ENCODE measurements around the gene RBM46. TPM values are rescaled to one million over a fixed set of nuclear protein-coding genes. Genes with fewer than 3 reads are reported as not detected.
A peak's percentile ranks its signal among the peaks of the same experiment; 100 is the strongest.

Gene RBM46
- total and polyA plus RNA-seq, 10 of the 15 experiments (the other 5 are each of a cell fraction or from before 2014, with no cell fraction given): not detected

- 59% methylated on average over 44 of the region's 55 CpGs for WGBS (ENCODE audit: insufficient coverage, insufficient replicate concordance, low lambda C conversion rate, missing lambda C conversion rate)
- ChIA-PET SMC1A (ENCODE audit: uncharacterized antibody, unreplicated experiment) (no interaction called here), POLR2A (no interaction called here), RAD21 (ENCODE audit: unreplicated experiment) (no interaction called here), CTCF (no interaction called here)
- H3K9ac ChIP-seq (ENCODE audit: control insufficient read depth, insufficient read depth, low read length): no peak within 1 kb of the TSS
- H3K36me3 ChIP-seq (ENCODE audit: control insufficient read depth in 2 of 2, insufficient read depth in 2 of 2, low read length in 1 of 2): no peaks in the 10 kb centered on the region
- TF ChIP-seq LARP7 (IDR thresholded peaks at IDR 0.05) (no peak), SMARCA5 (IDR thresholded peaks at IDR 0.05) (no peak), HCFC1 (IDR thresholded peaks at IDR 0.05; ENCODE audit: low read length) (no peak), NFYB (IDR thresholded peaks at IDR 0.05; ENCODE audit: insufficient read depth, low read depth, low read length) (0 out of 2 replicates have a peak, but pooled peaks have one; percentile 9), BCL11A (IDR thresholded peaks at IDR 0.05; ENCODE audit: low read depth, low read length) (no peak), KDM1A (IDR thresholded peaks at IDR 0.05; ENCODE audit: borderline replicate concordance) (no peak), NR2C1 (IDR thresholded peaks at IDR 0.05) (no peak), CHD4 (IDR thresholded peaks at IDR 0.05) (no peak)
- H3K4me2 ChIP-seq (ENCODE audit: control insufficient read depth, insufficient read depth): peak within 1 kb of the TSS; percentile 7; the same call in 1 of the 2 replicates
- H3K9me3 ChIP-seq (replicated peaks; ENCODE audit: control insufficient read depth, insufficient read depth, low read length): no peaks in the 10 kb centered on the region
- no peaks in the 10 kb centered on the region for H4K20me1 ChIP-seq (ENCODE audit: control insufficient read depth, insufficient read depth)
- FAIRE-seq: no peak
- no TSS peak for BruUV-seq (replicated peaks)
- no peak within 1 kb of the TSS for H2AFZ ChIP-seq (ENCODE audit: control insufficient read depth, low read depth, low read length)
- ATAC-seq: peak; percentile 38; the same call in 1 of the 3 replicates
- H3K27me3 ChIP-seq (replicated peaks in 1 of 2; ENCODE audit: control insufficient read depth in 2 of 2, insufficient read depth in 2 of 2, low read length in 1 of 2): peaks cover 9 to 12% of the 10 kb centered on the region in 2 experiments
- H3K79me2 ChIP-seq (ENCODE audit: control insufficient read depth, insufficient read depth, low read length): no peaks in the 10 kb centered on the region
- H3K4me1 ChIP-seq (ENCODE audit: control insufficient read depth, insufficient read depth, low read length): no peaks in the 10 kb centered on the region
- no peak for DNase-seq (ENCODE audit: low read depth, low spot score)
- no peak within 1 kb of the TSS for H3K27ac ChIP-seq (ENCODE audit: control insufficient read depth, insufficient read depth)
- in situ Hi-C loops (cut with MboI) (no loop called here), intact Hi-C loops (cut with micrococcal nuclease; ENCODE audit: unreplicated experiment) (no loop called here)
- H3K4me3 ChIP-seq: no peak within 1 kb of the TSS
Observed at GRCh38 chr4:154743683-154744340, 37.3 kb upstream of the RBM46 start, which contains the start of gene LRAT. LRAT (plus strand) TSS chr4:154744000; CDS start chr4:154744327, 327 bp downstream.

GRCh38 chr4:154744341-154744926 lies 36.6 kb upstream of the RBM46 start:
- Histone ChIP-seq H3K4me2 (ENCODE audit: control insufficient read depth, insufficient read depth) (no peak overlapping the region), H3K4me1 (ENCODE audit: control insufficient read depth, insufficient read depth, low read length) (no peaks in the 10 kb centered on the region), H3K27ac (ENCODE audit: control insufficient read depth, insufficient read depth) (no peak overlapping the region), H3K79me2 (ENCODE audit: control insufficient read depth, insufficient read depth, low read length) (no peaks in the 10 kb centered on the region), H2AFZ (ENCODE audit: control insufficient read depth, low read depth, low read length) (no peak overlapping the region), H3K4me3 (no peak overlapping the region), H3K9me3 (replicated peaks; ENCODE audit: control insufficient read depth, insufficient read depth, low read length) (no peaks in the 10 kb centered on the region), H3K36me3 (ENCODE audit: control insufficient read depth in 2 of 2, insufficient read depth in 2 of 2, low read length in 1 of 2) (no peaks in the 10 kb centered on the region), H3K27me3 (replicated peaks in 1 of 2; ENCODE audit: control insufficient read depth in 2 of 2, insufficient read depth in 2 of 2, low read length in 1 of 2) (peaks cover 9 to 12% of the 10 kb centered on the region in 2 experiments), H3K9ac (ENCODE audit: control insufficient read depth, insufficient read depth, low read length) (no peak overlapping the region), H4K20me1 (ENCODE audit: control insufficient read depth, insufficient read depth) (no peaks in the 10 kb centered on the region)
- TF ChIP-seq RELB (IDR thresholded peaks at IDR 0.05; ENCODE audit: low read depth) (no peak), ZNF622 (IDR thresholded peaks at IDR 0.05) (no peak), CREB1 (IDR thresholded peaks at IDR 0.05; ENCODE audit: low read depth) (no peak), RAD51 (IDR thresholded peaks at IDR 0.05) (no peak), MEF2B (IDR thresholded peaks at IDR 0.05; ENCODE audit: partially characterized antibody, poor library complexity, severe bottlenecking) (no peak), MYB (IDR thresholded peaks at IDR 0.05; ENCODE audit: borderline replicate concordance, low read depth, low read length) (no peak), FOXM1 (IDR thresholded peaks at IDR 0.05; ENCODE audit: low read depth, low read length) (no peak), ZSCAN29 (IDR thresholded peaks at IDR 0.05) (no peak), ZNF384 (IDR thresholded peaks at IDR 0.05; ENCODE audit: borderline replicate concordance, low read depth, low read length) (no peak), WRNIP1 (IDR thresholded peaks at IDR 0.05; ENCODE audit: borderline replicate concordance, low read depth, low read length) (no peak), RELA (IDR thresholded peaks at IDR 0.05; ENCODE audit: borderline replicate concordance, partially characterized antibody) (no peak)
- BruUV-seq (replicated peaks): no TSS peak
- 38% methylated on average over 31 of the region's 31 CpGs for WGBS (ENCODE audit: insufficient coverage, insufficient replicate concordance, low lambda C conversion rate, missing lambda C conversion rate)
- ChIA-PET SMC1A (ENCODE audit: uncharacterized antibody, unreplicated experiment) (no interaction called here), POLR2A (no interaction called here), CTCF (no interaction called here), RAD21 (ENCODE audit: unreplicated experiment) (no interaction called here)
- ATAC-seq (no peak), FAIRE-seq (no peak), DNase-seq (ENCODE audit: low read depth, low spot score) (no peak)
- intact Hi-C loops (cut with micrococcal nuclease; ENCODE audit: unreplicated experiment) (no loop called here), in situ Hi-C loops (cut with MboI) (no loop called here)
